ENCODE data around the gene LDLRAD4.

The LDLRAD4 gene

DNA sequence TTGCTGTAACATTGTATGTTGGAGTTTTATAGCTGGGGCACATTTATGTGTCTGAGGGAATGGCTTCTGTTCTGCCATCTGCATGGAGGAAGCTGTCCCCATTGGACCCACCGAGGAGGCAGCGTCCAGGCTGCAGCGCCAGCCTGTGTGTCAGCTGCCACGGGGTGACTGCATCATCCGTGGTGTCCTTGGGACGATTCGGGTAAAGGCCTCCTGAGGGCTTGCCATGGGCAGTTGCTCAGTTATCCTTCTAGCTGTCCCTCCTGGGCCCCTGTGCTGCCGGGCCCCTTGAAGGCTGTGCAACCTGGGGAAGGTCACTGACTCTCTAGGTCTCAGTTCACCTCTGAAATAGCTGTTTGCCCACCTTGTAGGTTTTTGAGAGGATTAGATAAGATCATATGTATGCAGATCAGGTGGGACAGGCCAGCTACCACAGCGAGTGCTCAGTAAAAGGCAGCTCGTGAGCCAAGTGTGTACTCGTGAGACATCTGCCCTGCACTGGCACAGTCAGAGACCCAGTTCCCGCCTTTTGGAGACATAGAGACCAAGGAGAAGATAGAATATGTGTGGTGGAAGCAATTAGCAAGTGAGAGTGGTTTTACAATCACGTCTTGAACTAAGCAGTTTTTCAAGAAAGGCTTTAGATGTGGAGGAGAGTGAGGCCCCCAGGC lies 10.6 kb downstream of the LDLRAD4 start:
- DNase-seq (ENCODE audit: low read depth in 2 of 2), result no peak

DNA sequence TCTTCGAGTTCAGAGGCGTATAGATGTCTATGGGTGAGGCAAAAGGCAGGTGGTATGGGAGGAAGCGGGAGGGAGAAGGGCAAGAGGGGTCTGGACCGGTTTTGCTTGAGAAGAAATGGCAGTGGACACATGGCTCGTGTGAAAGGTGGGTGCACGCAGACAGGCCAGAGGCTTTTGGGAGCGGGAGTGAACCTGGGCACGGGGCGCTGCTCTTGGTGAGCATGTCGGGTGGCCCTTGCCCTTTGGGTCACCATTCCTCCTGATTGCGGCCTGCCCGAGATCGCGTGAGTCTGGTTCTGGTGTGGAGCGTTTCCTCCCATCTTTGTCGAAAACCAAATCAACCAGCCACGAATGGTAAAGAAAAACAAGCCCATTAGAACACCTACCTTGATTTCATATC lies 12.6 kb downstream of the LDLRAD4 start:
- DNase-seq (ENCODE audit: low read depth in 2 of 2), result no peak

DNA sequence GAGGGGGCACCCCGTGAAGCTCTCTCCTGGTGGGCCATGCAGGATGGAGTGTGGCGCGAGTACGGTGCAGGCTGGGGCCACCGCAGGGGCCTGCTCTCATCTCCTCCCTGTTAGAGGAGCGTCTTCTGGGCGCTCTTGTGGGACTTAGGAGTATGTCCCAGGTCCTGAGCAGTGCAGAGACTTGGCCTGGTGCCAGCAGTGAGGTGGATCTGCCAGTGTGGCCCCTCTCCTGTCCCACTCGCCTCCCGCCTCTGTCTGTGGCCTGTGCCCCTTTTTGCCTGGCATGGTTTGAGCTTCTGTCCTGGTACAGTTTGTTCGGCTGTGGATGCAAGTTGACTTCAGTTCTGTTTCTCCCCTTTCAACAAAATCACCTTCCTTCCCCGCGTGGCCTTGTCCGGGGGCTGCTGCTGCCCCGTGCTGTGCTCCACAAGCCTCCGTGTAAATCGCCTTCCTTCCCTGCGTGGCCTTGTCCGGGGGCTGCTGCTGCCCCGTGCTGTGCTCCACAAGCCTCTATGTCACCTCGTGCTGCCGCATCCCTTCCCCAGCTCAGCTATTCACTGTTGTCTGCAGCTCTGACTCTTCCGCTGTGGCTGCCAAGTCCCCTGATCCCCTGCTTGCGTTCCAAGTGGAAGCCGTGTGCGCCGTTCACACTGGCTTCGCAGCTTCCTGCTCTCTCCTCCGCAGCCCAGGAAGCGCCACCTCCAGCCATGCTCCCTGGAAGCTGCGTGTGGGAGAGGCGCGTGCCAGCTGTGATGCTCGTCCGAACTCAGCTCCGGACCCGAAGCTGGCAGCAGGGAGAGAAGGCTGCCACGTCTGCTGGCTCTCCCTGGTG lies 13.7 kb downstream of the LDLRAD4 start:
- no peak for DNase-seq (ENCODE audit: low read depth in 2 of 2)

DNA sequence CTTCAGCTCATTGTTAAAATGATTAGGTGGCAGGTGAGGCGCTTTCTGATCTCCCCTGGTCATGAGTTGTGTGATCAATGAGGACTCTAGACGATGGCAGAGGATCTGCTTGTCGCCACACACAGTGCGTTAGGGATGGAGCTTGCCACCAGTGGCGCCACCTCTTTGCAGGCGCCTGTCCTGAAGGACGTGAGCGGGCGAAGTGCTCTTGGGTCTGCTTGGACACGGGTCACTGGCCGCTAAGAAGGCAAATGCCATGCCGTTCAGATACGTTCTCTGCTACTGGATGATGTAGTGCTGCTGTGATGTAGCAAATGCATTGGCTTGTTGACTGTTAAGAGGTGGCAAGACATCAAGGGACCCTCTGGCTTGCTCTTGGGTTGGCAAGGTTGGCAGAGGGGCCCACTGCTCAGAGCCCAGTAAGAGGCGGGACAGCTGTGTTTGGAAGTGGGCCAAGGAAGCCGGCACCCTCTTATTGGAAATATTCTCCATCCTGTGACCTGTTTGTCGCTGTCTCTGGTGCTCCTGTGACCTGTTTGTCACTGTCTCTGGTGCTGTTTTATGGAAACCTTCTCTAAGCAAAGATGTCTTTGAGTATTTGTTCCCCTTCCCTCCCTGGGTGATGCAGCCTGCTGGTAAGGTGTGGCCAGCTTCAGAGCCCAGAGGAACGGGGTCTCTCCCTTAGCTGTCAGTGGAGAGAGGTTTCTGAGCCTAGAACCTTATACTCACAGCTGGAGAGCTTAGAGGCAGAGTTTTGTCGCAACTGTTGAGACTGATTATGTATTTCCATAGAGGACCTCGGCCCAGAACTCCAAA lies 14.6 kb downstream of the LDLRAD4 start:
- no peak for DNase-seq (ENCODE audit: low read depth in 2 of 2)

DNA sequence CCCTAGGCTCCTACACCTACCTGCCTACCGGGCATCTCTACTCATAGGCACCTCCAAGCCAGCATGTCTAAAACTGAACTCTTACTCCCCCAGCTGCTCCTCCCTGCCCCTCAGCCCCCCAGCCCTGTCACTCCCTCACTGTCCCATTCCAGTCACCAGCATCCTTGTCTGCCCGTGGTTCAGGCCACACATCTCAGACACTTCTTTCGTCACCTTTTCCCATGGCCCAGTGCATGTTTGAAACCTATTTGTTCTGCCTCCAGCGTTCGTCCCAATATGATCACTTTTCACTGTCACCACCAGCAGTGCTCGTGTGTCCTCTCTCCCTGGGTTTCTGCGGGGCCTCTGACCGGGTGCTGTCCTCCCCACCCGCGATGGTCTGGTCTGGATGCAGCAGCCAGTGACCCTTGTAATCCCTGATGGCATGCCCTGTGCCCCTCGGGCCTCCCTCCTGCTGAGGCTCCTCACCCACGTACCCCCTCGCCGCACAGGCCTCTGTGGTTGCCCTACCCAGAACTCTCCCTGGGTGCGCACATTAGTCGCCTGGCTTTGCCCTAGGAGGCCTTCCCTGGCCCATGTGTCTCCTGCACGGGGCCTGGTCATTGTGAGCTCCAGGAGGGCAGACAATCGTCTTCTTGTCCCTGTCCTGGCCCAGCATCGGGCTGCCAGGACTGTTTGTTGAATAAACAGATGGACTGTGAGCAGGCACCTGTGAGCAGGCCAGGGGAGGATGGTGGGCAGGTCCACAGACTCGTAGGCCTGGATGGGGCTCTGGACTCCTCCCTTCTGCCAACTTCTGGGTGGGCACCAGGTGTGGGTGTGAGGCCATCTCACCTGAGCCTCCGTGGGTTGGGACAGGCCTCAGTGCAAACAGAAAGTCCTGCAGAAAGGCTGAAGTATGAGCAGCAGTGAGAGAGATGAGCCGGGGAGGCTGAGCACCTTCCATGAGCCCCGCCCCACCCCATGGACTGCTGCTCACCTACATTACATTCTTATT lies 15.5 kb downstream of the LDLRAD4 start:
- no peak for DNase-seq (ENCODE audit: low read depth in 2 of 2)

DNA sequence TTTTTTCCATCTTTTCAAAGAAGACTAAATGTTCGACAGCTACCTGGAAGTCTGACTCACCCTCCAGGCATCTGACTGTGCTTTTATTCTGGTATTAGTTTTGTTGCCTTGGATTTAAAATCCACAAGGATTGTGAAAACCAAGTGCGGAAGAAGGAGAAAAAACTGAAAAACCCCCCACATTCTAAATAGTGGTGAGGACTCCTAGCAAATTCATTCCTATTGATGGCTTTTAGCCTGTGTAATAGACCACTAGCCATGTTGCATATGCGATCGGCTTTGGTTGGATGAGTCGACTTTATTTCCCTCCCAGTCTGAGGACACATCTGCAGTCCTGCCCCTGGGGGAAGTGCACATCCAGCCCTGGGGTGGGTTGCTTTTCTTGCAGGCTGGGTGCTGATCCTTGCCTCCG lies 16.9 kb downstream of the LDLRAD4 start:
- no peak for DNase-seq (ENCODE audit: low read depth in 2 of 2)

DNA sequence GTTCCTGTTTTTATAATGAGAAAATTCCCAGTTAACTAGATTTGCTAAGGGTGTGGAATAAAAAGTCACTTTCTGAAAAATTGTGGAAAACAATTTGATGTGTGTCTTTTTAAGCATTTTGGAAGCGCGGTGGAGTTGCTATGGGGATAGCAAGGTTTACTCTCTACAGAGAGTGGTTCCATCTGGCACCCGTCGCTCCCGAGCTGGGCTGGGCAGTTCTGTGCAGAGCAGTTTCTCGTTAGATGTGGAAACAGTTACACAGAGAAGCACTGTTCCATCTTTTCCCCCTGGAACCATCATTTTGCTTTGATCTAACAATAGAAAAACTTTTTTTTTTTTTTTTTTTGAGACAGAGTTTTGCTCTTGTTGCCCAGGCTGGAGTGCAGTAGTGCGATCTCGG lies 17.4 kb downstream of the LDLRAD4 start:
- no peak for DNase-seq (ENCODE audit: low read depth in 2 of 2)

DNA sequence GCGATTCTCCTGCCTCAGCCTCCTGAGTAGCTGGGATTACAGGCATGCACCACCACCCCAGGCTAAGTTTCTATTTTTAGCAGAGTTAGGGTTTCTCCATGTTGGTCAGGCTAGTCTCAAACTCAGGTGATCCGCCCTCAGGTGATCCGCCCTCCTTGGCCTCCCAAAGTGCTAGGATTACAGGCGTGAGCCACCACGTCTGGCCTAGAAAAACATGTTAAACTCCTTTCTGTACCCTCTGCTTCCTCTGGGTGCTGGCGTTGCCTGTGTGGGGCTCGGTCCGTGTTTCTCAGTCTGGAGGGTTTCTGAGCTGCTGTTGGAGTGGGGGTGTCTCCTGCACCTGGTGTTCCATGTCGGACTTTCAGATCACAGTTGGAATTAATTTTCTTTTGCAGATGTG lies 17.9 kb downstream of the LDLRAD4 start:
- DNase-seq (ENCODE audit: low read depth in 2 of 2), result no peak

DNA sequence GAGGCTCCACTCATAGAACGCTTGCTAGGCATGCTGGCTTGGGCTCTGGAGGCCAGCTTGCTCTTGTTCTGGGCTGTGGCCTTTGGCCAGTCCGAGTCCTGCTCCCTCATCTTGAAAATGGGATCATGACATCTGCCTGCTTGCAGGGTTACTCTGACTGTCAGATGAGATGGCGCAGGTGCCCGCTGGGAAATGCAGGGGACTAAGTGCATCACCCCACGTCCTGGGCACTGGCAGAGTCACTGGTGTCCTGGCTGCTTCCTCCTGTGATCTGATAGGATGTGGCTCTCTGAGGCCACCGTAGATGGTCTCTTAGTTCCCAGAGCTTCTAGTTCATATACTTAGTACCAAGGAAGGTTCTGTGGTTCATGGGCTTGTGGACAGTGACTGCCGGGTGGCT lies 18.5 kb downstream of the LDLRAD4 start:
- DNase-seq (ENCODE audit: low read depth in 2 of 2), result no peak

DNA sequence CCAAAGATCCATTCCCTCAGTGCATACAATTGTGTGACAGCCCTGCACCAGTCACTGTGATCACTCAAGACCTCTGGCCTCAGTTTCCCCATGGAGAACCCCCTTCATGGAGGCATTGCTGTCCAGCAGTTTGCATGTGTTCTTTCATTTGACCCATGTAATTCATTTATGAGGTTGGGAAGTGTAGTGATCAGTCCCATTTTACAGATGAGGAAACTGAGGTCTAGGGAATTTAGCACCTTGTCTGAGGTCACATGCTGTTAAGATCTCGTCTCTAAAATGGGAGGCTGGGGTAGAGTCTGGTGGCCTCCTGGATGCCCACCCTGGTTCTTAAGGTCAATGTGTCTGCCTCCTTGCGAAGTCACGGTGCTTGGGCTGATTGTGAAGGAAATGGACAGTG lies 19.1 kb downstream of the LDLRAD4 start:
- DNase-seq (ENCODE audit: low read depth in 2 of 2), result no peak

DNA sequence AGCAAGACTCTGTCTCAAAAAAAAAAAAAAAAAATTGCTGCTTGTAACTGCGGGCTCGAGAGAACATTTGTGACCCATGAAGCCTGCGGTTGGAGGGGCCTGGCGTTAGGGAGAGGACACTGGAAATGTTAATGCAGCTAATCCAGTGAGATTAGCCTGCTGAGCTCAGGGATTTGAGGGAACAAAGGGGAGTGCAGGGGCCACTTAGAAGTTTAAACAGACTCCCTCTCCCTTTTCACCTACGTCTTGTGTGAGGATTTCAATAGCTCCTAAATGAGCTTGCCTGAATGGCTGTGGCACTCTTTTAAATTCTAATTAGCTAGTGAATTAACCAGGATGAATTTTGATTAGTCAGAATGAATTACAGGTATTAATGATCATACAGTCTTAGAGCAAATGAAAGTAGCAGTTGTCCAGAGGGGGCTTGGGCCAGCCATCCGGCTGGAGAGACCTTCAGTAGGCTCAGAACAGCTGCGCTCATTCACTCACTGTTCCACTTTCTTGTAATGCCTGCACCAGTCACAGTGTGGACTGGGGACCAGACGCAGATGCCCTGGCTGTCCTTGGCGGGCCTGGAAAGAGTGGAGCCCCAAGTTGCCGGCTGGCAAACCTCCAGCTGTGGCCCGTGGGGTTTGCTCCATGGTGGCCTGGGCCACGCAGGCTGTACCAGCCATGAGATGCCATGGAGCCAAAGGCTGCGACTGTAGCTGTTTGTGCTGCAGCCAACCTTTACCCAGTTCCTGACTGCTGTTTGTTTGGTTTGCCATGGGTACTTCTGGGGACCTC lies 20.8 kb downstream of the LDLRAD4 start:
- DNase-seq (ENCODE audit: low read depth in 2 of 2), result no peak

DNA sequence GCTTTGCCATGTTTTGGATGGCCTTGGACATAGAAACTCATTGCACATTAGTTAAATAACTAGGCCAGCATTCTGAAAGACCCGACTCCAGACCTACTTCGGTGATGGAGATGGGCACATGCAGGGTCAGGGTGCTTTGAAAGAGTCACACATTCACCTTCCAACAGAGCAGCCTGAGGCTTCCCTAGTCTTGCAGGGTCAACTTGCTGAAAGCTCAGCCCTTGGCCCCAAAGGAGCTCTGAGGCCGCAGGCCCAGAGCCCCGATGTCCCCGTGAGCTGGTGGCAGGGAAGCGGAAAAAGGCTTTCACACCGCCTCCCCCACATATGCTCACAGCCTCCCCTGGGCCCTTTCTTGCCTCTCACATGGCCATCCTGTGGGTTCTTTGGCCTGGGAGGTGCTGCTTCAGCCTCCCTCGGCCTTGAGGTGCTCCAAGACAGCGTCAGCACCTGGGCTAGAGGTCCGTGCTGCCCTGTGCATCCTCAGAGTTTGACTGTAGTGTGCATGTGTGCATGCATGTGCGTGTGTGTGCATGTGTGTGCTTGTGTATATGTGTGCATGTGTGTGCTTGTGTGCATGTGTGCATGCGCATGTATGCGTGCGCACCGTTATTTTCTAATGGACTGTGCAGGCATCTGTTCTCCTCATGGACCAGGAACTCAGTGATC lies 21.6 kb downstream of the LDLRAD4 start:
- no peak for DNase-seq (ENCODE audit: low read depth in 2 of 2)

DNA sequence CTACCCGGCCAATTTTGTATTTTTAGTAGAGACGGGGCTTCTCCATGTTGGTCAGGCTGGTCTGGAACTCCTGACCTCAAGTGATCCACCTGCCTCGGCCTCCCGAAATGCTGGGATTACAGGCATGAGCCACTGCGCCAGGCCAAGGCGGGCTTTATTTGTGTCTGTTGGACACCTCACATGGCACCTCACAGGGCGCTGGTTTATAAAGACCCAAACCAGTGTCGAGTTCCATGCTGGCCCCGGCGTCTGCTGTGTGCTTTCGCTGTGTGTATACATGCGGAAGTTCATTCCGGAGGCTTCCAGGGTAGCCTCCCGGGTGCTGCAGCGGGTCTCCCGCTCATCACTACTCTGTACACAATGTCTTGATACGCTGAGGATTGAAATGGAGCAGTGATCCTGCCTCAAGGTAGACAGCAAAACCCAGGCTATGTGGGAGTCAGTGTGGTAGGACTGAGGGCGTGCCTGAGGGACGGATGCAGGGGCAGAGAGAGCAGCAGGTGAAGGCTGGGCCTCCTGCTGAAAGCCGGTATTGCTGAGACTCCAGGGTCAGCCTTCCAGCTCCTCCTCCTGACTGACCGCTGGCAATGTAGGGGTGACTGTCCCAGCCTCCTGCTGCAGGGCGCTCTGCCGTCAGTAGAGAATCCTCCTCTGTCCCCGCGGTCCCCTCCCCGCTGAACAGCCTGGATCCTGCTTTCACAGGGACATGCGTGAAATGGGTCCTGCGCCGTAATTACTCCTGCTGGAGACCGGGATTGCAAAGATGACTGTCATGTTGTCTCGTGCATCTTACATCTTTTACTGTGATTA lies 22.7 kb downstream of the LDLRAD4 start:
- DNase-seq (ENCODE audit: low read depth in 2 of 2), result no peak

DNA sequence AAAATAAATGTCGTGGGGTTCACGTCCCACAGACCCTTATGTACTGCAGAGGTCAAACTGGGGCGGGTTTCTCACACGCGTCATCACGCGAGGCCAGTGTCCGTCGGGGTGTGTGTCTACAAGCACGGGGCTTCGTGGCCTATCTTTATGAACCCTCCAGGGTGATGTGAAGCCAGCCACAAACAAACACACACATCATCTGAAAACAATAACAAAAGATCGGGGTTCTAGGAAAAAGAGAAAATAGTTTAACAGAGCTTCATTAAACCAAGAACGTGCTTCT lies 23.3 kb downstream of the LDLRAD4 start:
- no peak for DNase-seq (ENCODE audit: low read depth in 2 of 2)

DNA sequence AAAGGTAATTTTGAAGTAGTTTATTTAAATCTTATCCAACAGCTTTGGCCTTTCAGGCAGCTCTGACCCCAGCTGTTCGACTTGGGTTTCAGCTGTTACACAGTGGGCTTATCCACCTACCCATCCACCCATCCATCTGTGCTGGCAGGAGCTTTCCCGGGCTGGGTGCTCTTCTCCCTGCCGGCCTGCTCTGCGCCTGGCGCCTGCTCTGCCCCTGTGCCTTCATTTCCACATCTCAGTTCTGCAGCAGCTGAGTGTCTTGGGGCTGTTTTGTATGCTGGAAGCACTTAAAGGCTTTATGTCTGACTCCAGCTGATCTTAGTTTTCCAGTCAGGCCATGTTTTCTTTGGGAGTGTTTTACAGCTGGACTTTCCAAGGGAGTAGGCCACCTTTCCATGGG lies 24.2 kb downstream of the LDLRAD4 start:
- no peak for DNase-seq (ENCODE audit: low read depth in 2 of 2)

DNA sequence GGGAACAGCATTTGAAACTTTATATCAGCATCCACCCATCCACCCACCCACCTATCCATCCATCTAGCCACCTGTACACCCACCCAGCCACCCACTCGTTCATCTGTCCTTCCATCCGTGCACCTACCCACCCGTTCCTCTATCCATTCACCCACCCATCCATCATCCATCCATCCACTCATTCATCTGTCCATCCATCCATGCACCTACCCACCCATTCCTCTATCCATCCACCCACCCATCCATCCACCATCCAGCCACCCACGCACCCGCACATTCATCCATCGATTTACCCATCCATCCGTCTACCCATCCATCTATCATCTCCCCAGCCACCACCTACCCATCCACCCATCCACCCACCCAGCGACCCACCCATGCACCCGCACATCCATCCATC lies 24.8 kb downstream of the LDLRAD4 start:
- DNase-seq (ENCODE audit: low read depth in 2 of 2), result no peak

DNA sequence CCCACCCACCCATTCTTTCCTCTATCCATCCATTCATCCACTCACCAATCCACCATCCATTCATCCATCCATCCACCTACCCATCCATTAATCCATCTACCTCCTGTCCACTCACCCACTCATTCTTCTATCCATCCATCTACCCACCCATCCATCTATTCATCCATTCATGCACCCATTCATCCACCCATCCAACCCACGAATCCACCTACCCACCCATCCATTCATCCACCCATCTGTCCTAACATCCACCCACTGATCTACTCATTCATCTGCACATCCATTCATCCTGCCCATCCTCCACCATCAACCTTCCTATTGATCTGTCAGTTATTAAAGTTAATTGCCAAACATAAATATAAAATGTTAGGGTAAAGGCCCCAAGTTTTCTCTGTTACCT lies 25.6 kb downstream of the LDLRAD4 start:
- DNase-seq (ENCODE audit: low read depth in 2 of 2), result no peak

DNA sequence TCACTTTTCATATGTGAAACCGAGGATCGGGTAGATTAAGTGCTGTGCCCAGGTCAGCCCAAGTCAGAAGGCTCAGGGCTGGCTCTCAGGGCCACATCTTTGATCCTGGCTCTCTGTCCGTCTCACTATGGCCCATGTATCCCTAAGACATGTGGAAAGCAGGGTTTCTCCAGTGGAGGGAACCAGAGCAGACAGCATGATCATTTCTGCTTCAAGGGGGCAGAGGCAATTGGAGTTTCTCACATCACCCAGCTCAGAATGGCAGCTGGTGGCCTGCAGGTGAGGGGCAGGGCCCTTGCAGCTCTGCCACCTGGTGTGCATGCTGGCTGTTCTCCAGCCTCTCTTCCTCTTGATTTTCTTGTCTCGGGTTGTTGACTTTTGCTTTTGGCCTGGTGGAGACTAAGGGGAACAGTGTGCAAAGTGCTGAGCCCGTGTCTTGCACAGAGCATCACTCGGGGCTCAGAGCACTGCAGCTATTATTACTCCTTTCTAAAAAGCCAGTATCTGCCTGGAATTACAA lies 27.0 kb downstream of the LDLRAD4 start:
- no peak for DNase-seq (ENCODE audit: low read depth in 2 of 2)

DNA sequence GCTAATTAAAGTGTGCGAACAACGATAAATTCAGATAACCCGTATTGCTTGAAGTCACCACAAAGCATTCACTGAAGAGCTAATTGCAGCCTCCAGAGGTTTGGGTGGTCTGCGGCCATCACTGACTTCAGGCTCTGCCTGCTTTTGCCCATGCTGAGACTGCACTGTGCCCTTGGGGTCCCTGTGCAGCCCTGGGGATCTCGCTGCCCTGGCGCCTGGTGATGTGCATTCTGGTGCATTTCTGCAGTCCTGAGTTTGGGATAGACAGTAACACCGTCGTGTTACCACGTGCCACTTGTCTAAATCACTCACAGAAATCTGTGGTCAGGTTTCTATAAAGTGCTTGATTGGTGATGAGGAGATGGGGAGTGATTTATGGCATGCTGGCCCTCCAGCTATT lies 27.6 kb downstream of the LDLRAD4 start:
- no peak for DNase-seq (ENCODE audit: low read depth in 2 of 2)
